Stimulated activated CD4-positive, alpha-beta T cell treated with anti-CD3 and anti-CD28 coated beads, Interleukin-12 subunit alpha, Interleukin-12 subunit beta, amount 100 ng/mL, for 48 hours (primary cell): Measurements from ENCODE around the gene AP1M1.
"Not testable (repeated sequence)": the region's sequence is repeated elsewhere in the genome, so short reads cannot be mapped to it uniquely, and the experiment has no call there.

Source experiments
- DNase-seq, 3 donors: peaks; one replicate each; pipeline ENCODE4 v3.0.0-alpha.2; 2020; ENCODE audit warnings: low read depth in 2 of 3, low spot score in 1 of 3

Gene AP1M1

GRCh38 chr19:16260812-16261161 is 63.1 kb downstream of the AP1M1 start:
- DNase-seq = no peak

GRCh38 chr19:16261584-16262368 is 64.1 kb downstream of the AP1M1 start:
- no peak for DNase-seq

GRCh38 chr19:16262618-16263017 is 64.9 kb downstream of the AP1M1 start:
- DNase-seq = no peak

- no peak for DNase-seq
Observed at GRCh38 chr19:16263141-16263761, 65.5 kb downstream of the AP1M1 start.

GRCh38 chr19:16265205-16265604 is 67.5 kb downstream of the AP1M1 start:
- no peak for DNase-seq

GRCh38 chr19:16265890-16266585 is 68.3 kb downstream of the AP1M1 start:
- DNase-seq = no peak

- DNase-seq = peak in 1 of 3 donors; percentile 11
Observed at GRCh38 chr19:16266586-16266942, 68.9 kb downstream of the AP1M1 start.

GRCh38 chr19:16268676-16269319 is 71.1 kb downstream of the AP1M1 start:
- DNase-seq = no peak

GRCh38 chr19:16272945-16273344 is 75.2 kb downstream of the AP1M1 start:
- DNase-seq = no peak

GRCh38 chr19:16274447-16274846 is 76.7 kb downstream of the AP1M1 start:
- no peak for DNase-seq

- DNase-seq = no peak
Observed at GRCh38 chr19:16280306-16280705, 82.6 kb downstream of the AP1M1 start.

GRCh38 chr19:16281743-16282142 is 84.0 kb downstream of the AP1M1 start:
- no peak for DNase-seq

- peak; percentile 68 to 76 (median 70) for DNase-seq
Observed at GRCh38 chr19:16283210-16284061, 85.7 kb downstream of the AP1M1 start.

GRCh38 chr19:16284505-16284904 is 86.8 kb downstream of the AP1M1 start:
- no peak for DNase-seq

GRCh38 chr19:16285079-16285478 is 87.4 kb downstream of the AP1M1 start:
- DNase-seq = not testable (repeated sequence)

- DNase-seq = no peak
Observed at GRCh38 chr19:16285769-16286498, 88.2 kb downstream of the AP1M1 start.

GRCh38 chr19:16288544-16288943 is 90.8 kb downstream of the AP1M1 start:
- DNase-seq = no peak

GRCh38 chr19:16289594-16289993 is 91.9 kb downstream of the AP1M1 start:
- no peak for DNase-seq

GRCh38 chr19:16290692-16291091 is 93.0 kb downstream of the AP1M1 start:
- no peak for DNase-seq
